RWPE1 (cell line): ENCODE results near the gene COMMD9.

ENCODE experiments used
- CTCF ChIA-PET: fragments of 350-600 bp; sonication (Branson Sonifier 250); formaldehyde crosslinking; extraction: SDS; loops from one replicate; lab custom pipeline; 2021; lab: Yijun Ruan, JAX
- POLR2A ChIA-PET: fragments of 400-600 bp; formaldehyde crosslinking; extraction: SDS; loops from one replicate; lab custom pipeline; 2020; ENCODE audit warnings: antibody characterized with exemption; ENCODE audit not compliant: low non-redundant PET; lab: Yijun Ruan, JAX
- DNase-seq: peaks from one replicate; pipeline ENCODE4 v3.0.0; 2012; ENCODE audit warnings: low spot score
- H3K27ac ChIP-seq: fragments of 450-650 bp; 2 replicates; pipeline ENCODE4 v1.5.1; 2017
- CTCF ChIP-seq: fragments of 450-650 bp; conservative IDR thresholded peaks from 2 replicates; pipeline ENCODE4 v1.5.1; 2017; ENCODE audit warnings: low read depth, mild to moderate bottlenecking

COMMD9 gene

GRCh38 chr11:36249246-36249645 is 40.0 kb downstream of the COMMD9 start:
- CTCF ChIA-PET = interaction anchor here (1.3 to 1.6 kb wide), 2 partner anchors 17 to 427 kb away, joined by 4 read pairs; no protein-coding TSS in a partner anchor
- H3K27ac ChIP-seq = no peak overlapping the region
- peak; percentile 44 for DNase-seq
- no peak for TF ChIP-seq CTCF
- POLR2A ChIA-PET = no interaction called here

GRCh38 chr11:36248436-36248835 is 40.8 kb downstream of the COMMD9 start:
- H3K27ac ChIP-seq = no peak overlapping the region
- CTCF ChIA-PET = interaction anchor here (0.6 to 1.6 kb wide), 3 partner anchors 18 to 426 kb away, joined by 3 to 4 read pairs (median 4); no protein-coding TSS in a partner anchor
- POLR2A ChIA-PET = no interaction called here
- TF ChIP-seq CTCF = no peak
- no peak for DNase-seq

- H3K27ac ChIP-seq = no peak overlapping the region
- CTCF ChIA-PET = interaction anchor here (0.6 to 0.7 kb wide), 3 partner anchors 18 to 516 kb away, joined by 3 to 4 read pairs (median 3); no protein-coding TSS in a partner anchor
- POLR2A ChIA-PET = no interaction called here
- no peak for DNase-seq
- no peak for TF ChIP-seq CTCF
Measured at GRCh38 chr11:36247493-36247892, 41.7 kb downstream of the COMMD9 start.

GRCh38 chr11:36243641-36244040 is 45.6 kb downstream of the COMMD9 start:
- no peak overlapping the region for H3K27ac ChIP-seq
- CTCF ChIA-PET = interaction anchor here (0.6 kb wide), 2 partner anchors 26 to 42 kb away, joined by 3 to 5 read pairs; no protein-coding TSS in a partner anchor
- no peak for DNase-seq
- no peak for TF ChIP-seq CTCF
- POLR2A ChIA-PET = no interaction called here

- TF ChIP-seq CTCF = no peak
- no peak overlapping the region for H3K27ac ChIP-seq
- ChIA-PET POLR2A (no interaction called here), CTCF (interaction anchor here (0.6 kb wide), 2 partner anchors 13 to 16 kb away, joined by 3 read pairs; no protein-coding TSS in a partner anchor)
- DNase-seq = no peak
Measured at GRCh38 chr11:36241497-36241896, 47.7 kb downstream of the COMMD9 start.

GRCh38 chr11:36240801-36241200 is 48.4 kb downstream of the COMMD9 start:
- POLR2A ChIA-PET = no interaction called here

More at GRCh38 chr11:36240801-36241200, 48.4 kb downstream of the COMMD9 start:
- TF ChIP-seq CTCF = no peak
- H3K27ac ChIP-seq = no peak overlapping the region
- DNase-seq = no peak
- CTCF ChIA-PET = interaction anchor here (0.6 kb wide), 2 partner anchors 12 to 17 kb away, joined by 3 read pairs; no protein-coding TSS in a partner anchor
